ENCODE measurements around the gene PPIG. TPM values are rescaled to one million over a fixed set of nuclear protein-coding genes. Genes with fewer than 3 reads are reported as not detected.

Gene PPIG
- total and polyA plus RNA-seq, 2 donors (not counting 1 experiment from before 2014, with no cell fraction given) = 21.5 to 78.6 TPM

GRCh38 chr2:169619946-169620345, 35.8 kb downstream of the PPIG start:
- Histone ChIP-seq H3K79me2 (ENCODE audit: control insufficient read depth, insufficient read depth, low read length) (peaks cover 20% of the 10 kb centered on the region), H3K4me1 (ENCODE audit: control insufficient read depth in 2 of 2, insufficient read depth in 2 of 2, low read length in 2 of 2) (no peaks in the 10 kb centered on the region), H3K36me3 (replicated peaks in 1 of 2; ENCODE audit: control extremely low read depth in 1 of 2, control insufficient read depth in 1 of 2, extremely low read depth in 1 of 2, insufficient read depth in 2 of 2, low read length in 1 of 2) (peaks cover 15 to 61% of the 10 kb centered on the region in 2 experiments), H2AFZ (ENCODE audit: insufficient read depth, low read depth, low read length, poor library complexity, severe bottlenecking) (no peak overlapping the region), H4K20me1 (ENCODE audit: control insufficient read depth, insufficient read depth, low read length, poor library complexity, severe bottlenecking) (peaks cover 8% of the 10 kb centered on the region), H3K9ac (ENCODE audit: low read length) (no peak overlapping the region), H3K4me2 (replicated peaks; ENCODE audit: low read depth, low read length, poor library complexity, severe bottlenecking) (no peak overlapping the region), H3K27me3 (replicated peaks in 1 of 4; ENCODE audit: control extremely low read depth in 1 of 4, control insufficient read depth in 3 of 4, insufficient read depth in 4 of 4, low read length in 3 of 4) (no peaks in the 10 kb centered on the region), H3K27ac (ENCODE audit: low read length in 2 of 2) (no peak overlapping the region), H3K9me3 (ENCODE audit: control extremely low read depth in 1 of 3, control insufficient read depth in 2 of 3, insufficient read depth in 1 of 3, low read length in 2 of 3) (no peaks in the 10 kb centered on the region), H3K4me3 (ENCODE audit: control extremely low read depth in 1 of 5, extremely low read depth in 1 of 5, insufficient read depth in 1 of 5, low read depth in 2 of 5, low read length in 4 of 5) (no peak overlapping the region)
- no peak for DNase-seq
- TF ChIP-seq EZH2 (IDR thresholded peaks at IDR 0.05; ENCODE audit: borderline replicate concordance, insufficient read depth, low read depth, low read length, poor library complexity, severe bottlenecking) = no peak
- TF ChIP-seq CTCF (IDR thresholded peaks at IDR 0.05) = no peak
- ChIA-PET POLR2A (no interaction called here), CTCF (no interaction called here)
- peaks cover 5% of the 10 kb centered on the region for H3K4me1 Mint-ChIP-seq
- no peaks in the 10 kb centered on the region for H3K27me3 Mint-ChIP-seq
- H3K9me3 Mint-ChIP-seq (ENCODE audit: insufficient read depth) = peaks cover 3% of the 10 kb centered on the region
- no peak for ATAC-seq (ENCODE audit: low read depth)
- intact Hi-C loops (cut with micrococcal nuclease) = no loop called here
- no CpG with 5 or more reads among the region's 3 CpGs for WGBS (ENCODE audit: insufficient coverage)
- no peak overlapping the region for H3K4me3 Mint-ChIP-seq
- H3K27ac Mint-ChIP-seq = no peak overlapping the region

DNA sequence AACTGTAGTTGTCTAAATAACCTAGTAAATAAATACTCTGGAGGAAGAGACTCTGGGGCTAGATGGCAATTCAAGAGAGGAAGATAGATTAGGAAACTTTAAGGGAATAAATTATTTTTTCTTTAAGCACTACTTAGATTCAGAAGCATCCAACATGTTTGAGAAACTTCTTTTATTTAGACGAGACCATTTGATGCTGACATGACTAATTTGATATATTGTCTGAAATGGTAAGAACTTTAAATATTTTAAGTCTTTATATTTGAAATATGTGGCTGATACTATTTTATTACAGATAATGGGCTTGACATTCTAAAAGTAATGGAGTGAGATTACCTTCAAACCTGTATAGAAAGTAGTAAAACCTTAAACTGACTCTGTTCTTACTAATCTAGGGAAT, 36.4 kb downstream of the PPIG start:
- no peaks in the 10 kb centered on the region for H3K9me3 ChIP-seq (ENCODE audit: control extremely low read depth in 1 of 3, control insufficient read depth in 2 of 3, insufficient read depth in 1 of 3, low read length in 2 of 3)
- peaks cover 12 to 62% of the 10 kb centered on the region in 2 experiments for H3K36me3 ChIP-seq (replicated peaks in 1 of 2; ENCODE audit: control extremely low read depth in 1 of 2, control insufficient read depth in 1 of 2, extremely low read depth in 1 of 2, insufficient read depth in 2 of 2, low read length in 1 of 2)
- TF ChIP-seq EZH2 (IDR thresholded peaks at IDR 0.05; ENCODE audit: borderline replicate concordance, insufficient read depth, low read depth, low read length, poor library complexity, severe bottlenecking) (no peak), CTCF (IDR thresholded peaks at IDR 0.05) (no peak)
- peaks cover 8% of the 10 kb centered on the region for H4K20me1 ChIP-seq (ENCODE audit: control insufficient read depth, insufficient read depth, low read length, poor library complexity, severe bottlenecking)
- no peak overlapping the region for H3K4me3 ChIP-seq (ENCODE audit: control extremely low read depth in 1 of 5, extremely low read depth in 1 of 5, insufficient read depth in 1 of 5, low read depth in 2 of 5, low read length in 4 of 5)
- Mint-ChIP-seq H3K27me3 (no peaks in the 10 kb centered on the region), H3K27ac (no peak overlapping the region), H3K9me3 (ENCODE audit: insufficient read depth) (peaks cover under 1% of the 10 kb centered on the region), H3K4me1 (peaks cover 5% of the 10 kb centered on the region), H3K4me3 (no peak overlapping the region)
- peaks cover 19% of the 10 kb centered on the region for H3K79me2 ChIP-seq (ENCODE audit: control insufficient read depth, insufficient read depth, low read length)
- no peak overlapping the region for H3K4me2 ChIP-seq (replicated peaks; ENCODE audit: low read depth, low read length, poor library complexity, severe bottlenecking)
- no peak overlapping the region for H2AFZ ChIP-seq (ENCODE audit: insufficient read depth, low read depth, low read length, poor library complexity, severe bottlenecking)
- no peak overlapping the region for H3K9ac ChIP-seq (ENCODE audit: low read length)
- H3K27me3 ChIP-seq (replicated peaks in 1 of 4; ENCODE audit: control extremely low read depth in 1 of 4, control insufficient read depth in 3 of 4, insufficient read depth in 4 of 4, low read length in 3 of 4) = no peaks in the 10 kb centered on the region
- DNase-seq = no peak
- POLR2A ChIA-PET = no interaction called here
- ATAC-seq (ENCODE audit: low read depth) = no peak
- no CpG with 5 or more reads among the region's 1 CpG for WGBS (ENCODE audit: insufficient coverage)
- no peak overlapping the region for H3K27ac ChIP-seq (ENCODE audit: low read length in 2 of 2)
- intact Hi-C loops (cut with micrococcal nuclease) = no loop called here
- H3K4me1 ChIP-seq (ENCODE audit: control insufficient read depth in 2 of 2, insufficient read depth in 2 of 2, low read length in 2 of 2) = no peaks in the 10 kb centered on the region
- CTCF ChIA-PET = no interaction called here

Data from B cell (primary cell).